Measurements from ENCODE around the gene PCYT2. TPM values are rescaled to one million over a fixed set of nuclear protein-coding genes. Genes with fewer than 3 reads are reported as not detected.
A peak's percentile ranks its signal among the peaks of the same experiment; 100 is the strongest.

PCYT2 gene
- total RNA-seq, 2 donors from 2014 or later = 13.6 to 81.9 TPM

- H3K4me3 ChIP-seq = no peak overlapping the region
- no peak for TF ChIP-seq CTCF (IDR thresholded peaks at IDR 0.05)
- H3K27ac ChIP-seq = no peak overlapping the region
- no peaks in the 10 kb centered on the region for H3K9me3 ChIP-seq
- H3K27me3 ChIP-seq (replicated peaks; ENCODE audit: insufficient read depth) = no peaks in the 10 kb centered on the region
- peaks cover 10 to 18% of the 10 kb centered on the region in 2 donors for H3K4me1 ChIP-seq (ENCODE audit: control insufficient read depth in 1 of 2, low read depth in 2 of 2)
- H3K36me3 ChIP-seq = no peaks in the 10 kb centered on the region
- ATAC-seq (ENCODE audit: insufficient number of reproducible peaks, low FRiP score, low read depth) (no peak), DNase-seq (ENCODE audit: low spot score) (no peak)
These were observed 19.2 kb upstream of the PCYT2 start for GRCh38 chr17:81930142-81931125.

GRCh38 chr17:81929253-81930141, 18.3 kb upstream of the PCYT2 start:
- DNase-seq (ENCODE audit: low spot score) (no peak), ATAC-seq (ENCODE audit: insufficient number of reproducible peaks, low FRiP score, low read depth) (no peak)

GRCh38 chr17:81928544-81929252, 17.5 kb upstream of the PCYT2 start:
- H3K27ac ChIP-seq = no peak overlapping the region

More at GRCh38 chr17:81929253-81930141, 18.3 kb upstream of the PCYT2 start:
- no peak overlapping the region for H3K4me3 ChIP-seq
- no peaks in the 10 kb centered on the region for H3K9me3 ChIP-seq
- H3K4me1 ChIP-seq (ENCODE audit: control insufficient read depth in 1 of 2, low read depth in 2 of 2) = peaks cover 19 to 27% of the 10 kb centered on the region in 2 donors
- no peaks in the 10 kb centered on the region for H3K36me3 ChIP-seq
- no peak overlapping the region for H3K27ac ChIP-seq
- no peak for TF ChIP-seq CTCF (IDR thresholded peaks at IDR 0.05)
- H3K27me3 ChIP-seq (replicated peaks; ENCODE audit: insufficient read depth) = no peaks in the 10 kb centered on the region

GRCh38 chr17:81927653-81928543, 16.7 kb upstream of the PCYT2 start, which contains the start of gene MAFG:
Gene MAFG (minus strand): TSS chr17:81927735. CDS start chr17:81923185, 4,550 bp downstream.
- Histone ChIP-seq H3K36me3 (no peaks in the 10 kb centered on the region), H3K9me3 (no peaks in the 10 kb centered on the region), H3K4me1 (ENCODE audit: control insufficient read depth in 1 of 2, low read depth in 2 of 2) (peaks cover 29 to 43% of the 10 kb centered on the region in 2 donors), H3K27me3 (replicated peaks; ENCODE audit: insufficient read depth) (no peaks in the 10 kb centered on the region), H3K27ac (peak within 1 kb of the TSS; percentile 81 to 82), H3K4me3 (peak within 1 kb of the TSS; percentile 82)
- DNase-seq (ENCODE audit: low spot score) (peak; percentile 80), ATAC-seq (ENCODE audit: insufficient number of reproducible peaks, low FRiP score, low read depth) (peak; percentile 78)
- peak; percentile 25 for TF ChIP-seq CTCF (IDR thresholded peaks at IDR 0.05)

More at GRCh38 chr17:81928544-81929252, 17.5 kb upstream of the PCYT2 start:
- no peak for TF ChIP-seq CTCF (IDR thresholded peaks at IDR 0.05)
- peaks cover 24 to 35% of the 10 kb centered on the region in 2 donors for H3K4me1 ChIP-seq (ENCODE audit: control insufficient read depth in 1 of 2, low read depth in 2 of 2)
- DNase-seq (ENCODE audit: low spot score) (no peak), ATAC-seq (ENCODE audit: insufficient number of reproducible peaks, low FRiP score, low read depth) (no peak)
- H3K36me3 ChIP-seq = no peaks in the 10 kb centered on the region
- H3K9me3 ChIP-seq = no peaks in the 10 kb centered on the region
- H3K4me3 ChIP-seq = peak overlapping the region; percentile 75
- no peaks in the 10 kb centered on the region for H3K27me3 ChIP-seq (replicated peaks; ENCODE audit: insufficient read depth)

All from thoracic aorta (tissue), 2 donors.